ENCODE data around the gene OMD. TPM values are rescaled to one million over a fixed set of nuclear protein-coding genes. Genes with fewer than 3 reads are reported as not detected.

The OMD gene
- total and polyA plus RNA-seq, 9 of the 15 experiments (the other 6 are each of a cell fraction or from before 2014, with no cell fraction given) = 0.21 TPM; not detected in 8

- ChIA-PET CTCF (ENCODE audit: low intra/inter-chr PET ratio) (no interaction called here), POLR2A (interaction anchor here (1.8 kb wide), 1 partner anchor 9 kb away, joined by 4 read pairs; no protein-coding TSS in a partner anchor)
- in situ Hi-C loops (cut with MboI) (no loop called here), intact Hi-C loops (cut with micrococcal nuclease) (loop anchor here (10.0 kb wide), 1 partner anchor 332 kb away; no protein-coding TSS in a partner anchor)
- Histone ChIP-seq H3K4me1 (replicated peaks in 1 of 2; ENCODE audit: control insufficient read depth in 2 of 2, insufficient read depth in 2 of 2, low read length in 2 of 2) (peaks cover 0 to 7% of the 10 kb centered on the region in 2 experiments; a peak in 2 of 5 replicates), H3K9me1 (ENCODE audit: control insufficient read depth, insufficient read depth, low read length) (no peaks in the 10 kb centered on the region), H3K36me3 (ENCODE audit: control insufficient read depth, insufficient read depth, low read length) (no peaks in the 10 kb centered on the region), H4K20me1 (replicated peaks; ENCODE audit: control insufficient read depth, insufficient read depth, low read length) (no peaks in the 10 kb centered on the region; the same call in 1 of the 2 replicates), H3K9me3 (replicated peaks; ENCODE audit: control insufficient read depth, insufficient read depth, low read depth, low read length) (no peaks in the 10 kb centered on the region), H3K9ac (ENCODE audit: insufficient read depth in 1 of 2, low read depth in 2 of 2, low read length in 2 of 2) (no peak overlapping the region), H3K4me3 (no peak overlapping the region), H3K27ac (ENCODE audit: extremely low read depth, low read depth, low read length) (no peak overlapping the region), H3K79me2 (ENCODE audit: control insufficient read depth, insufficient read depth, low read length) (no peaks in the 10 kb centered on the region), H3K27me3 (ENCODE audit: control insufficient read depth in 2 of 2, insufficient read depth in 2 of 2, low read length in 2 of 2) (no peaks in the 10 kb centered on the region), H2AFZ (ENCODE audit: low read depth, low read length) (no peak overlapping the region), H3K4me2 (ENCODE audit: insufficient read depth, low read length) (no peak overlapping the region)
- no TSS peak for BruUV-seq (replicated peaks)
- FAIRE-seq (no peak), ATAC-seq (no peak), DNase-seq (ENCODE audit: extremely low read depth in 1 of 4, low spot score in 3 of 4) (no peak)
- no peak for TF ChIP-seq TFAP4 (CRISPR knock-in tag; IDR thresholded peaks at IDR 0.05; ENCODE audit: borderline replicate concordance)
- TF ChIP-seq SMAD4 (CRISPR knock-in tag; conservative IDR thresholded peaks at IDR 0.05) = no peak
- no peak for TF ChIP-seq GABPB2 (CRISPR knock-in tag; conservative IDR thresholded peaks at IDR 0.05)
- no peak for TF ChIP-seq SRSF1 (IDR thresholded peaks at IDR 0.05; ENCODE audit: low read depth, low read length)
- TF ChIP-seq MAFG (tag; conservative IDR thresholded peaks at IDR 0.05) = no peak
- TF ChIP-seq KDM1A (IDR thresholded peaks at IDR 0.05) = no peak
- TF ChIP-seq GTF2E2 (tag; IDR thresholded peaks at IDR 0.05) = no peak
- TF ChIP-seq SLC30A9 (CRISPR knock-in tag; IDR thresholded peaks at IDR 0.05) = no peak
- TF ChIP-seq, protein P1, sequence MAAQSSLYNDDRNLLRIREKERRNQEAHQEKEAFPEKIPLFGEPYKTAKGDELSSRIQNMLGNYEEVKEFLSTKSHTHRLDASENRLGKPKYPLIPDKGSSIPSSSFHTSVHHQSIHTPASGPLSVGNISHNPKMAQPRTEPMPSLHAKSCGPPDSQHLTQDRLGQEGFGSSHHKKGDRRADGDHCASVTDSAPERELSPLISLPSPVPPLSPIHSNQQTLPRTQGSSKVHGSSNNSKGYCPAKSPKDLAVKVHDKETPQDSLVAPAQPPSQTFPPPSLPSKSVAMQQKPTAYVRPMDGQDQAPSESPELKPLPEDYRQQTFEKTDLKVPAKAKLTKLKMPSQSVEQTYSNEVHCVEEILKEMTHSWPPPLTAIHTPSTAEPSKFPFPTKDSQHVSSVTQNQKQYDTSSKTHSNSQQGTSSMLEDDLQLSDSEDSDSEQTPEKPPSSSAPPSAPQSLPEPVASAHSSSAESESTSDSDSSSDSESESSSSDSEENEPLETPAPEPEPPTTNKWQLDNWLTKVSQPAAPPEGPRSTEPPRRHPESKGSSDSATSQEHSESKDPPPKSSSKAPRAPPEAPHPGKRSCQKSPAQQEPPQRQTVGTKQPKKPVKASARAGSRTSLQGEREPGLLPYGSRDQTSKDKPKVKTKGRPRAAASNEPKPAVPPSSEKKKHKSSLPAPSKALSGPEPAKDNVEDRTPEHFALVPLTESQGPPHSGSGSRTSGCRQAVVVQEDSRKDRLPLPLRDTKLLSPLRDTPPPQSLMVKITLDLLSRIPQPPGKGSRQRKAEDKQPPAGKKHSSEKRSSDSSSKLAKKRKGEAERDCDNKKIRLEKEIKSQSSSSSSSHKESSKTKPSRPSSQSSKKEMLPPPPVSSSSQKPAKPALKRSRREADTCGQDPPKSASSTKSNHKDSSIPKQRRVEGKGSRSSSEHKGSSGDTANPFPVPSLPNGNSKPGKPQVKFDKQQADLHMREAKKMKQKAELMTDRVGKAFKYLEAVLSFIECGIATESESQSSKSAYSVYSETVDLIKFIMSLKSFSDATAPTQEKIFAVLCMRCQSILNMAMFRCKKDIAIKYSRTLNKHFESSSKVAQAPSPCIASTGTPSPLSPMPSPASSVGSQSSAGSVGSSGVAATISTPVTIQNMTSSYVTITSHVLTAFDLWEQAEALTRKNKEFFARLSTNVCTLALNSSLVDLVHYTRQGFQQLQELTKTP (IDR thresholded peaks at IDR 0.05; ENCODE audit: low read depth in 1 of 2, partially characterized antibody in 2 of 2) = no peak
- TF ChIP-seq, protein P2, sequence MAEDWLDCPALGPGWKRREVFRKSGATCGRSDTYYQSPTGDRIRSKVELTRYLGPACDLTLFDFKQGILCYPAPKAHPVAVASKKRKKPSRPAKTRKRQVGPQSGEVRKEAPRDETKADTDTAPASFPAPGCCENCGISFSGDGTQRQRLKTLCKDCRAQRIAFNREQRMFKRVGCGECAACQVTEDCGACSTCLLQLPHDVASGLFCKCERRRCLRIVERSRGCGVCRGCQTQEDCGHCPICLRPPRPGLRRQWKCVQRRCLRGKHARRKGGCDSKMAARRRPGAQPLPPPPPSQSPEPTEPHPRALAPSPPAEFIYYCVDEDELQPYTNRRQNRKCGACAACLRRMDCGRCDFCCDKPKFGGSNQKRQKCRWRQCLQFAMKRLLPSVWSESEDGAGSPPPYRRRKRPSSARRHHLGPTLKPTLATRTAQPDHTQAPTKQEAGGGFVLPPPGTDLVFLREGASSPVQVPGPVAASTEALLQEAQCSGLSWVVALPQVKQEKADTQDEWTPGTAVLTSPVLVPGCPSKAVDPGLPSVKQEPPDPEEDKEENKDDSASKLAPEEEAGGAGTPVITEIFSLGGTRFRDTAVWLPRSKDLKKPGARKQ (CRISPR knock-in tag; IDR thresholded peaks at IDR 0.05) = no peak
- TF ChIP-seq PYGO2 (tag; IDR thresholded peaks at IDR 0.05) = no peak
- no peak for TF ChIP-seq RBBP5 (IDR thresholded peaks at IDR 0.05; ENCODE audit: borderline replicate concordance, insufficient read depth, low read length, poor library complexity, severe bottlenecking)
- no peak for TF ChIP-seq PHF8 (IDR thresholded peaks at IDR 0.05; ENCODE audit: borderline replicate concordance, low read length)
- WGBS (ENCODE audit: insufficient coverage, low coverage, missing lambda C conversion rate) = 47% methylated on average over 1 of the region's 1 CpG
Measured at GRCh38 chr9:92467041-92467440, 42.8 kb upstream of the OMD start.
